Sigmoid colon (tissue), 7 donors: ENCODE data around the gene CAPZA2. TPM values are rescaled to one million over a fixed set of nuclear protein-coding genes. Genes with fewer than 3 reads are reported as not detected.

Experiments used
- DNase-seq: peaks from one replicate; pipeline ENCODE4 v3.0.0-alpha.2; 2019
- H3K27ac ChIP-seq, 4 donors: fragments of 200-600 bp; sonication (generic); one replicate each; pipeline ENCODE4 v1.5.1; 2016 to 2019; ENCODE audit warnings: mild to moderate bottlenecking in 1 of 4
- H3K27me3 ChIP-seq, 3 donors: fragments of 200-600 bp; sonication (generic); one replicate each; pipeline ENCODE4 v1.5.1; 2019; ENCODE audit warnings: mild to moderate bottlenecking in 1 of 3
- H3K36me3 ChIP-seq, 4 donors: fragments of 200-600 bp; sonication (generic); one replicate each; pipeline ENCODE4 v1.5.1; 2016 to 2019
- H3K4me1 ChIP-seq, 4 donors: fragments of 200-600 bp; sonication (generic); one replicate each; pipeline ENCODE4 v1.5.1; 2017 to 2019
- H3K4me3 ChIP-seq, 4 donors: fragments of 200-600 bp; sonication (generic); one replicate each; pipeline ENCODE4 v1.5.1; 2017 to 2019; ENCODE audit warnings: mild to moderate bottlenecking in 2 of 4, moderate library complexity in 1 of 4
- H3K9me3 ChIP-seq, 4 donors: fragments of 200-600 bp in 3 of 4; sonication (generic) in 3 of 4; one replicate each; pipeline versions ENCODE4 v1.5.1 to v1.6.1; 2013 to 2019
- CTCF ChIP-seq, 4 experiments: fragments of 450-650 bp in 3 of 4; fragments of 200-600 bp in 1 of 4; IDR thresholded peaks; one replicate each; pipeline ENCODE4 v1.5.1; 2016 to 2019; ENCODE audit warnings: antibody characterized with exemption in 4 of 4, mild to moderate bottlenecking in 3 of 4, moderate library complexity in 2 of 4
- EP300 ChIP-seq, 4 donors: sonication (generic); formaldehyde crosslinking; IDR thresholded peaks; one replicate each; pipeline ENCODE4 v1.6.1; 2017; ENCODE audit warnings: antibody characterized with exemption in 4 of 4
- POLR2A ChIP-seq, 2 donors: fragments of 450-650 bp; IDR thresholded peaks; one replicate each; pipeline ENCODE4 v1.6.1; 2016; ENCODE audit warnings: antibody characterized with exemption in 2 of 2, mild to moderate bottlenecking in 2 of 2, moderate library complexity in 2 of 2
- POLR2AphosphoS5 ChIP-seq, 4 donors: sonication (generic); formaldehyde crosslinking; IDR thresholded peaks; one replicate each; pipeline ENCODE4 v1.6.1; 2017; ENCODE audit warnings: antibody characterized with exemption in 4 of 4
- WGBS, 2 donors: extraction: QIAGEN DNeasy Blood & Tissue Kit; methylation state at CpG; one replicate each; pipeline ENCODE4 v1.1.7; 2013; 5-methylcytosine and 5-hydroxymethylcytosine counted together
- intact Hi-C: fragments of 100-400 bp; cut with DNase I; formaldehyde crosslinking; loops from one replicate; pipeline ENCODE4 v1.15.1; 2023
- polyA plus RNA-seq, 3 donors: library from polyadenylated mRNA; stranded (reverse); fragments of 200-250 nt; gene quantifications; one replicate each; pipeline ENCODE4 v1.2.3, GENCODE V29; 2013
- total RNA-seq, 4 donors: library from RNA; depleted of rRNA; stranded (reverse); fragments of >200 nt; gene quantifications; one replicate each; pipeline ENCODE4 v1.1.0, GENCODE V29; 2016
- donor health status: healthy with polysubstance abuse.
- donor health status: Bipolar disorder and iron deficiency.
- donor health status: healthy.

CAPZA2 gene
- total and polyA plus RNA-seq, 7 donors: 75.3 to 242 (median 189) TPM

DNA sequence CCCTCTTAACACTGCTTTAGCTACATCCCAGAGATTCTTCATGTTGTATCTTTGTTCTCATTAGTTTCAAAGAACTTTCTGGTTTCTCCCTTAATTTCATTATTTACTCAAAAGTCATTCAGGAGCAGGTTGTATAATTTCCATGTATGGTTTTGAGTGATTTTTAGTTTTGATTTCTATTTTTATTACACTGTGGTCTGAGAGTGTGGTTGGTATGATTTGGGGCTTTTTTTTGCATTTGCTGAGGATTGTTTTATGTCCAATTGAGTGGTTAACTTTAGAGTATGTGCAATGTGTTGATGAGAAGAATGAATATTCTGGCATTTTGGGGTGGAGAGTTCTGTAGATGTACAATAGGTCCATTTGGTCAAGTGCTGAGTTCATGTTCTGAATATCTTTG, 37.9 kb upstream of the CAPZA2 start:
- no peak for DNase-seq
- Histone ChIP-seq H3K36me3 (no peaks in the 10 kb centered on the region), H3K4me1 (no peaks in the 10 kb centered on the region), H3K4me3 (no peak overlapping the region), H3K9me3 (no peaks in the 10 kb centered on the region), H3K27ac (no peak overlapping the region), H3K27me3 (no peaks in the 10 kb centered on the region)
- TF ChIP-seq CTCF (IDR thresholded peaks at IDR 0.05) (no peak), POLR2AphosphoS5 (IDR thresholded peaks at IDR 0.05) (no peak), EP300 (IDR thresholded peaks at IDR 0.05) (no peak), POLR2A (IDR thresholded peaks at IDR 0.05) (no peak)
- intact Hi-C loops: no loop called here

DNA sequence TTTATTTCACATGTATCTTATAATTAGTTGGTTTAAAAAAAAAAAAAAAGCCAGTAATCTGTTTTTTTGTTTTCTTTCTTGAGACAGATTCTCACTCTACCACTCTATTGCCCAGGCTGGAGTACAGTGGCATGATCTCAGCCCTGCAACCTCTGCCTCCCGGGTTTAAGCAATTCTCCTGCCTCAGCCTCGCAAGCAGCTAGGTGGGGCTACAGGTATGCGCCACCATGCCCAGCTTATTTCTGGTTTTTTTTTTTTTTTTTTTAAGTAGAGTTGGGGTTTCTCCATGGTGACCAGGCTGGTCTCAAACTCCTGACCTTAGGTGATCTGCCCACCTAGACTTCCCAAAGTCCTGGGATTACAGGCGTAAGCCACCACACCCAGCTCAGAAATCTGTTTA, 34.1 kb upstream of the CAPZA2 start:
- Histone ChIP-seq H3K27me3 (no peaks in the 10 kb centered on the region), H3K36me3 (no peaks in the 10 kb centered on the region), H3K27ac (no peak overlapping the region), H3K4me3 (no peak overlapping the region), H3K9me3 (no peaks in the 10 kb centered on the region), H3K4me1 (no peaks in the 10 kb centered on the region)
- DNase-seq: no peak
- TF ChIP-seq EP300 (IDR thresholded peaks at IDR 0.05): no peak
- TF ChIP-seq POLR2AphosphoS5 (IDR thresholded peaks at IDR 0.05): no peak
- TF ChIP-seq POLR2A (IDR thresholded peaks at IDR 0.05): no peak
- no peak for TF ChIP-seq CTCF (IDR thresholded peaks at IDR 0.05)
- intact Hi-C loops: no loop called here
- 91 to 92% methylated on average over 4 of the region's 4 CpGs for WGBS, 2 donors

- no peaks in the 10 kb centered on the region for H3K27me3 ChIP-seq
- no peaks in the 10 kb centered on the region for H3K36me3 ChIP-seq
- DNase-seq: no peak
- no peak overlapping the region for H3K27ac ChIP-seq
- WGBS, 2 donors: 69 to 85% methylated on average over 3 of the region's 3 CpGs
- no peaks in the 10 kb centered on the region for H3K4me1 ChIP-seq
- H3K9me3 ChIP-seq: no peaks in the 10 kb centered on the region
- H3K4me3 ChIP-seq: no peak overlapping the region
- intact Hi-C loops: no loop called here
- no peak for TF ChIP-seq EP300 (IDR thresholded peaks at IDR 0.05)
Measured at GRCh38 chr7:116829041-116829440, 33.3 kb upstream of the CAPZA2 start.

DNA sequence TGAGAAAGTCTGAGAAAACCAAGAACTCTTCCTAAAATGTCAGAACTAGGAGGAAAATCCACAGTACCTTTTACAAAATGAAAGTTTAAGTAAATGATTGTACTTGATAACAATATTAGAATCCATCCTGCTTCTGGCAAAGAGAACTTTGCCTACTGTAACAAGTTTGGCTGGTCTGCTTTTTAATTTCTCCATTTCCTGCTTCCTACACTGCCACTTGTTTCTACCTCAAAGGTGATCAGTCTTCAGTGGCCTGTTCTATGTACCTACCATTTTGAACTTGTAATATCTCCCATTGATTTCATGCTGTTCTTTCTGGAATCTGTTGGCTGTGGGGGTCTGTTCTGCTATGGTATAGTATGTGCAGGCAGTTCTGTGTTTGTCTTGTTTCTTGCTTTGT, 32.9 kb upstream of the CAPZA2 start:
- Histone ChIP-seq H3K9me3 (no peaks in the 10 kb centered on the region), H3K4me1 (no peaks in the 10 kb centered on the region), H3K36me3 (no peaks in the 10 kb centered on the region), H3K4me3 (no peak overlapping the region), H3K27me3 (no peaks in the 10 kb centered on the region), H3K27ac (no peak overlapping the region)
- TF ChIP-seq POLR2A (IDR thresholded peaks at IDR 0.05): no peak
- no peak for TF ChIP-seq CTCF (IDR thresholded peaks at IDR 0.05)
- TF ChIP-seq POLR2AphosphoS5 (IDR thresholded peaks at IDR 0.05): no peak
- TF ChIP-seq EP300 (IDR thresholded peaks at IDR 0.05): no peak
- intact Hi-C loops: no loop called here
- no peak for DNase-seq

GRCh38 chr7:116832692-116833091, 29.7 kb upstream of the CAPZA2 start:
- intact Hi-C loops: no loop called here
- TF ChIP-seq EP300 (IDR thresholded peaks at IDR 0.05) (no peak), POLR2A (IDR thresholded peaks at IDR 0.05) (no peak), CTCF (IDR thresholded peaks at IDR 0.05) (no peak), POLR2AphosphoS5 (IDR thresholded peaks at IDR 0.05) (no peak)
- no peak for DNase-seq
- WGBS, 2 donors: 68 to 71% methylated on average over 2 of the region's 2 CpGs
- no peaks in the 10 kb centered on the region for H3K36me3 ChIP-seq
- H3K4me1 ChIP-seq: no peaks in the 10 kb centered on the region
- H3K9me3 ChIP-seq: no peaks in the 10 kb centered on the region
- H3K27me3 ChIP-seq: no peaks in the 10 kb centered on the region
- no peak overlapping the region for H3K4me3 ChIP-seq
- H3K27ac ChIP-seq: no peak overlapping the region
